ENCODE results near the gene DCAF15.

The DCAF15 gene

GRCh38 chr19:13975870-13976269 lies 23.6 kb downstream of the DCAF15 start:
- Histone ChIP-seq H2AFZ (ENCODE audit: low read depth, low read length) (no peak overlapping the region), H3K9me3 (ENCODE audit: insufficient read depth, low read length) (no peaks in the 10 kb centered on the region), H3K27ac (ENCODE audit: low read length) (no peak overlapping the region), H3K36me3 (replicated peaks; ENCODE audit: low read depth, low read length) (peaks cover 5% of the 10 kb centered on the region), H3K27me3 (ENCODE audit: low read depth, low read length) (no peaks in the 10 kb centered on the region), H3K4me2 (ENCODE audit: low read length) (no peak overlapping the region), H4K20me1 (ENCODE audit: insufficient read depth, low read length) (no peaks in the 10 kb centered on the region), H3K9ac (ENCODE audit: low read length) (no peak overlapping the region), H3K79me2 (ENCODE audit: low read length) (no peaks in the 10 kb centered on the region), H3K4me3 (ENCODE audit: low read length) (no peak overlapping the region), H3K4me1 (ENCODE audit: low read length) (no peaks in the 10 kb centered on the region)
- TF ChIP-seq CTCF (IDR thresholded peaks at IDR 0.05; ENCODE audit: low read depth, low read length) (no peak), EZH2phosphoT487 (IDR thresholded peaks at IDR 0.05; ENCODE audit: low read depth) (no peak)

GRCh38 chr19:13976446-13976845 lies 24.1 kb downstream of the DCAF15 start:
- Histone ChIP-seq H3K4me3 (ENCODE audit: low read length) (no peak overlapping the region), H3K4me1 (ENCODE audit: low read length) (no peaks in the 10 kb centered on the region), H3K27ac (ENCODE audit: low read length) (no peak overlapping the region), H3K36me3 (replicated peaks; ENCODE audit: low read depth, low read length) (peaks cover 5% of the 10 kb centered on the region), H3K79me2 (ENCODE audit: low read length) (no peaks in the 10 kb centered on the region), H3K27me3 (ENCODE audit: low read depth, low read length) (no peaks in the 10 kb centered on the region), H2AFZ (ENCODE audit: low read depth, low read length) (no peak overlapping the region), H3K9me3 (ENCODE audit: insufficient read depth, low read length) (no peaks in the 10 kb centered on the region), H3K4me2 (ENCODE audit: low read length) (no peak overlapping the region), H4K20me1 (ENCODE audit: insufficient read depth, low read length) (no peaks in the 10 kb centered on the region), H3K9ac (ENCODE audit: low read length) (no peak overlapping the region)
- TF ChIP-seq CTCF (IDR thresholded peaks at IDR 0.05; ENCODE audit: low read depth, low read length) = no peak
- TF ChIP-seq EZH2phosphoT487 (IDR thresholded peaks at IDR 0.05; ENCODE audit: low read depth) = no peak

GRCh38 chr19:13977803-13978202 lies 25.5 kb downstream of the DCAF15 start:
- H3K27ac ChIP-seq (ENCODE audit: low read length) = no peak overlapping the region
- TF ChIP-seq CTCF (IDR thresholded peaks at IDR 0.05; ENCODE audit: low read depth, low read length) = no peak
- TF ChIP-seq EZH2phosphoT487 (IDR thresholded peaks at IDR 0.05; ENCODE audit: low read depth) = no peak
- H3K36me3 ChIP-seq (replicated peaks; ENCODE audit: low read depth, low read length) = peaks cover 4% of the 10 kb centered on the region

GRCh38 chr19:13978351-13979243 lies 26.3 kb downstream of the DCAF15 start:
- Histone ChIP-seq H3K4me3 (ENCODE audit: low read length) (no peak overlapping the region), H3K9me3 (ENCODE audit: insufficient read depth, low read length) (no peaks in the 10 kb centered on the region), H3K27ac (ENCODE audit: low read length) (no peak overlapping the region), H2AFZ (ENCODE audit: low read depth, low read length) (no peak overlapping the region), H3K27me3 (ENCODE audit: low read depth, low read length) (no peaks in the 10 kb centered on the region), H4K20me1 (ENCODE audit: insufficient read depth, low read length) (no peaks in the 10 kb centered on the region), H3K4me1 (ENCODE audit: low read length) (no peaks in the 10 kb centered on the region), H3K36me3 (replicated peaks; ENCODE audit: low read depth, low read length) (peaks cover 3% of the 10 kb centered on the region), H3K4me2 (ENCODE audit: low read length) (no peak overlapping the region), H3K9ac (ENCODE audit: low read length) (no peak overlapping the region), H3K79me2 (ENCODE audit: low read length) (no peaks in the 10 kb centered on the region)
- TF ChIP-seq CTCF (IDR thresholded peaks at IDR 0.05; ENCODE audit: low read depth, low read length) = no peak
- no peak for TF ChIP-seq EZH2phosphoT487 (IDR thresholded peaks at IDR 0.05; ENCODE audit: low read depth)

More at GRCh38 chr19:13977803-13978202, 25.5 kb downstream of the DCAF15 start:
- Histone ChIP-seq H4K20me1 (ENCODE audit: insufficient read depth, low read length) (no peaks in the 10 kb centered on the region), H3K27me3 (ENCODE audit: low read depth, low read length) (no peaks in the 10 kb centered on the region), H3K4me1 (ENCODE audit: low read length) (no peaks in the 10 kb centered on the region), H2AFZ (ENCODE audit: low read depth, low read length) (no peak overlapping the region), H3K79me2 (ENCODE audit: low read length) (no peaks in the 10 kb centered on the region), H3K4me2 (ENCODE audit: low read length) (no peak overlapping the region), H3K9ac (ENCODE audit: low read length) (no peak overlapping the region), H3K9me3 (ENCODE audit: insufficient read depth, low read length) (no peaks in the 10 kb centered on the region), H3K4me3 (ENCODE audit: low read length) (no peak overlapping the region)

All from OCI-LY3 (cell line).